ENCODE data around the gene EPHB2.

- TF ChIP-seq CTCF (IDR thresholded peaks at IDR 0.05) (no peak), POLR2A (IDR thresholded peaks at IDR 0.05) (no peak)
These were observed 42.9 kb downstream of the EPHB2 start for GRCh38 chr1:22753481-22753971.

All from testis (tissue), 2 donors.